PC-9 (cell line): Measurements from ENCODE around the gene CEP72.

Experiments used
- EZH2 ChIP-seq: fragments of 200-600 bp; sonication (generic); IDR thresholded peaks from 2 replicates; pipeline ENCODE4 v1.8.0; 2017; ENCODE audit warnings: antibody characterized with exemption, low read depth
- TF ChIP-seq, protein P1 (sequence below): fragments of 200-600 bp; sonication (generic); conservative IDR thresholded peaks from 2 replicates; pipeline ENCODE4 v1.6.1; 2017; ENCODE audit warnings: mixed run types, antibody characterized with exemption, mild to moderate bottlenecking, moderate library complexity

- TF ChIP-seq, protein P1, sequence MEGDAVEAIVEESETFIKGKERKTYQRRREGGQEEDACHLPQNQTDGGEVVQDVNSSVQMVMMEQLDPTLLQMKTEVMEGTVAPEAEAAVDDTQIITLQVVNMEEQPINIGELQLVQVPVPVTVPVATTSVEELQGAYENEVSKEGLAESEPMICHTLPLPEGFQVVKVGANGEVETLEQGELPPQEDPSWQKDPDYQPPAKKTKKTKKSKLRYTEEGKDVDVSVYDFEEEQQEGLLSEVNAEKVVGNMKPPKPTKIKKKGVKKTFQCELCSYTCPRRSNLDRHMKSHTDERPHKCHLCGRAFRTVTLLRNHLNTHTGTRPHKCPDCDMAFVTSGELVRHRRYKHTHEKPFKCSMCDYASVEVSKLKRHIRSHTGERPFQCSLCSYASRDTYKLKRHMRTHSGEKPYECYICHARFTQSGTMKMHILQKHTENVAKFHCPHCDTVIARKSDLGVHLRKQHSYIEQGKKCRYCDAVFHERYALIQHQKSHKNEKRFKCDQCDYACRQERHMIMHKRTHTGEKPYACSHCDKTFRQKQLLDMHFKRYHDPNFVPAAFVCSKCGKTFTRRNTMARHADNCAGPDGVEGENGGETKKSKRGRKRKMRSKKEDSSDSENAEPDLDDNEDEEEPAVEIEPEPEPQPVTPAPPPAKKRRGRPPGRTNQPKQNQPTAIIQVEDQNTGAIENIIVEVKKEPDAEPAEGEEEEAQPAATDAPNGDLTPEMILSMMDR, result no peak
- TF ChIP-seq EZH2, result no peak
Measured at GRCh38 chr5:691817-692528, 79.8 kb downstream of the CEP72 start.
